ENCODE measurements around the gene BRSK2.
"Not testable (repeated sequence)": the region's sequence is repeated elsewhere in the genome, so short reads cannot be mapped to it uniquely, and the experiment has no call there.

Gene BRSK2

GRCh38 chr11:1389932-1390568, at the start of gene BRSK2:
Gene BRSK2 (plus strand): TSS chr11:1389934. CDS start chr11:1390285, 351 bp downstream.
- no peak for DNase-seq (ENCODE audit: low read depth)

GRCh38 chr11:1340111-1340510, 49.6 kb upstream of the BRSK2 start:
- DNase-seq (ENCODE audit: low read depth) = no peak

- not testable (repeated sequence) for DNase-seq (ENCODE audit: low read depth)
Measured at GRCh38 chr11:1341226-1341625, 48.5 kb upstream of the BRSK2 start.

- no peak for DNase-seq (ENCODE audit: low read depth)
Measured at GRCh38 chr11:1341928-1342524, 47.7 kb upstream of the BRSK2 start.

- no peak for DNase-seq (ENCODE audit: low read depth)
Measured at GRCh38 chr11:1342946-1343345, 46.8 kb upstream of the BRSK2 start.

GRCh38 chr11:1343391-1344055, 46.2 kb upstream of the BRSK2 start:
- DNase-seq (ENCODE audit: low read depth) = no peak

- no peak for DNase-seq (ENCODE audit: low read depth)
Measured at GRCh38 chr11:1344056-1344635, 45.6 kb upstream of the BRSK2 start.

- no peak for DNase-seq (ENCODE audit: low read depth)
Measured at GRCh38 chr11:1345737-1346513, 43.8 kb upstream of the BRSK2 start.

GRCh38 chr11:1346669-1347390, 42.9 kb upstream of the BRSK2 start:
- DNase-seq (ENCODE audit: low read depth) = no peak

- not testable (repeated sequence) for DNase-seq (ENCODE audit: low read depth)
Measured at GRCh38 chr11:1347411-1347999, 42.2 kb upstream of the BRSK2 start.

- DNase-seq (ENCODE audit: low read depth) = no peak
Measured at GRCh38 chr11:1348146-1348795, 41.5 kb upstream of the BRSK2 start.

GRCh38 chr11:1348796-1349326, 40.9 kb upstream of the BRSK2 start:
- no peak for DNase-seq (ENCODE audit: low read depth)

GRCh38 chr11:1349327-1350041, 40.2 kb upstream of the BRSK2 start:
- DNase-seq (ENCODE audit: low read depth) = no peak

- DNase-seq (ENCODE audit: low read depth) = no peak
Measured at GRCh38 chr11:1350086-1350725, 39.5 kb upstream of the BRSK2 start.

- no peak for DNase-seq (ENCODE audit: low read depth)
Measured at GRCh38 chr11:1351278-1351937, 38.3 kb upstream of the BRSK2 start.

GRCh38 chr11:1352696-1353382, 36.9 kb upstream of the BRSK2 start:
- no peak for DNase-seq (ENCODE audit: low read depth)

- no peak for DNase-seq (ENCODE audit: low read depth)
Measured at GRCh38 chr11:1353383-1354124, 36.2 kb upstream of the BRSK2 start.

All from stimulated activated CD8-positive, alpha-beta memory T cell treated with anti-CD3 and anti-CD28 coated beads, Interleukin-12 subunit alpha, Interleukin-12 subunit beta, amount 100 ng/mL, for 4 hours (primary cell).